Raji (cell line): ENCODE measurements around the gene RBP7.

Experiments
- POLR2A ChIP-seq: IDR thresholded peaks from 2 replicates; pipeline ENCODE4 v1.6.1; 2011; ENCODE audit warnings: low read depth, low read length, control low read depth; ENCODE audit not compliant: insufficient read depth

RBP7 gene

DNA sequence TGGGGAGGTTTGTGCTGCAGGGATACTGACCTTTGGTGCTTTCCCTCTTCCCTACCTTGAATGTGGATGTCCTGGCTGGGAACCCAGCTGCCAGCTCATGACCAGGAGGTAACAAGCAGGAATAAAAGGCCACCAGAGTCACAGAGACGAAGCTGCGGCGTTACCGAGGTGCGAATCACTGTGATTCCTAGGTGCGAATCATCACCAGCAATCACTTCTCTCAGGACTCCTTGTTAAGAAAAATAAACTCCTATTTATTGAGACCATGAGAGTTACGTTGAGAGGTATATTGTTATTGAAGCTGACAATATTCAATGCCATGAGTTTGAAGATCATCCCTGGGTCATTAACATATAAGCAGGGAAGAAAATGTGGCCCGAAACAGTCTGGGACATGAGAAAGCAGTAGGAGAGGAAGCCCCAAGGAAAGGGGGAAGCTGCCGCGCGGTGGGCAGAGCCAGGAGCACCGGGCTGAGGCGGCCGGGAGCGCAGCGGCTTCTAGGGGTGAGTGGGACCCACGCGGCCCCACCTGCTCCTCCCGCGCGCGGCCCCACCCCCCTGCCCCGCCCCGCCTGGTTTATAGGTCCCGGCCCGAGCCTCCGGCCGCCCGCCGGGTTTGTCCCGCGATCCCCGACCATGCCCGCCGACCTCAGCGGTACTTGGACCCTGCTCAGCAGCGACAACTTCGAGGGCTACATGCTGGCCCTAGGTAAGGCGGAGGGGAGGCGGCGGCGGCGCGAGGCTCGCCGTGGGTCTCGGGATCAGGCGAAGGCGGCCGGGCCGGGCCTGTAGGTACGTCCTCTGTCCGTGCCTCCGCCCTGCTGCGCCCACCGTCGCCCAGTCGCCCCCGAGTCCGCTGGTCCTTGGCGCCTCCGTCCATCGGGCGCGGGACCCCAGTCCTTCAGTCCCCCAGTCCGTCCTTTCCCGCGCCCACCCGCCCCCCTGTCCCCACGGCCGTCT lies at the start of gene RBP7:
RBP7 (plus strand) TSS at position 605 of the 959 bp plus-strand sequence; CDS start at position 636, 31 bp downstream.
- no peak for TF ChIP-seq POLR2A

DNA sequence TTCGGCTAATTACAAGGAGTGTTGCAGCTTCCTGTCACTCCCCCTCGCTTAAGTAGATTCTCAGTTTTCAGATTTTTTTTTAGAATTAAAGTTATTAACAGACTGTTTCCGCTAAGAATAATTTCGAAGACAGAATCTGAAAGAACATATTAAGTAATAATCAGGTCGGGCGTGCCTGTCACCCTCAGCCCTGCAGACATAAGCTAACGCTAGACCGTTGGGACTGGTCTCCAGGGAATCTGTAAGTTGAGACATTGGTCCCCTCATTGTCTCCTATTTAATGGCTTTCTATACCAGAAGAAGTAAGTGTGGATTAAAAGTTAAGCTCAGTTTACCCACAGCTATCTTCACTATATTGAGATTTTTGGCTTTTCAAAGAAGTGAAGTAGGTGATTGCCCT lies 39.3 kb upstream of the RBP7 start:
- TF ChIP-seq POLR2A: no peak

- TF ChIP-seq POLR2A: no peak
Measured at GRCh38 chr1:9960011-9960410, 37.0 kb upstream of the RBP7 start.

- TF ChIP-seq POLR2A: no peak
Measured at GRCh38 chr1:9960706-9961562, 36.1 kb upstream of the RBP7 start.

DNA sequence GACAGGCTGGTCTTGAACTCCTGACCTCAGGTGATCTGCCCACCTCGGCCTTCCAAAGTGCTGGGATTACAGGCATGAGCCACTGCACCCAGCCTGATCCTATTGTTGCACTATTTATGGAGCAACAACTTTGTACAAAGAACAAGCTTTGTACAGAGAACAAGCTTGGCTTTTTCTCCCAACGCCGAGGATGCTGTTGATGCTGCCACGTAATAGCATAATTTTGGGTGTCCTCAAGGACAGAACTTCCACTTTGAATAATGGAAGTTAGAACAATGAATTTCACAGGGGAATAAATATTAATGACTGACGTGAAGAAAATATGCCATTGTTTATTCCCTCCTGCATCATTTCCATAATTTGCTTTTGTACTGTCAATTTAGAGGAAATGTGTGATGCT lies 12.8 kb upstream of the RBP7 start:
- no peak for TF ChIP-seq POLR2A

GRCh38 chr1:9985001-9985400 lies 12.0 kb upstream of the RBP7 start:
- TF ChIP-seq POLR2A: no peak

- no peak for TF ChIP-seq POLR2A
Measured at GRCh38 chr1:9989773-9990172, 7.3 kb upstream of the RBP7 start.

- no peak for TF ChIP-seq POLR2A
Measured at GRCh38 chr1:9990944-9991343, 6.1 kb upstream of the RBP7 start.

DNA sequence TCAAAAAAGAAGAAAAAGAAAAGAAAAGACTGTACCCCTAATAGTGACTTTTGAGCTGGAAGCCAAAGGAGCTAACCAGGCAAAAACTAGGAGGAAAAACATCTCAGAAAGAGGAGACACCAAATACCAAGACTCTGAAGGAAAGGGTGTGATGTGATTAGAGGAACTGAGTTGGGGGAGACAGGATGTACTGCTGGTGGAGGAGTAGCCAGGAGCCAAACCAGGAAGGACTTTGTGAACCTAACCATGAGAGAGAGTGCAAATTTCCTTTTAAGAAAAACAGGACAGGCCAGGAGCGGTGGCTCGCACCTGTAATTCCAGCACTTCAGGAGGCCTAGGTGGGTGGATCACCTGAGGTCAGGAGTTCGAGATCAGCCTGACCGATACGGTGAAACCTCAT lies 4.1 kb upstream of the RBP7 start:
- no peak for TF ChIP-seq POLR2A

- no peak for TF ChIP-seq POLR2A
Measured at GRCh38 chr1:9993561-9994075, 3.4 kb upstream of the RBP7 start.

DNA sequence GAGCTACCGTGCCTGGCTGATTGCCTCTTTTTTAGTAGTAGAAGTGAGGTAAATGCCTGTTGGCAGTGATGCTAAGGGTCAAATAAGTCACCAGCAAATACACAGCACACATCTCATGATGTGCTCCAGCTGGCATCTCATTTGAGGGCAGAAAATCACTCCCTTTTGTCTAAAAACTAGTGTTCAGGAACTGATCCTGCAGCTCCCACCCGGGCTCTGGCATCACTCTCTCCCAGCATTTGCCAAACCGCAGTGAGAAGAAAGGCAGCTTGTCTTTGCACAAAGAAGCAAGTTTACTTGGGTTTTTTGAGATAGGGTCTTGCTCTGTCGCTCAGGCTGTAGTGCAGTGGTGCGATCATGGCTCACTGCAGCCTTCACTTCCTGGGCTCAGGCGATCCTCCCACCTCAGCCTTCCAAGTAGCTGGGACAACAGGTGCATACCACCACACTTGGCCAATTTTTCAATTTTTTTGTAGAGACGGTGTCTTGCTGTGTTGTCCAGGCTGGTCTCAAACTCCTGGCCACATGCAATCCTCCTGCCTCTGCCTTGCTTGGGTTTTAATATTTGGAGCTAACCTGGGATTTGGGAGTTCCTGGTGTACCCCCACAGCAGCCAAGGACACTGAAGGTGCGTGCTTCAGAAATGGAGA lies 4.1 kb downstream of the RBP7 start:
- TF ChIP-seq POLR2A: no peak

GRCh38 chr1:10007169-10007568 lies 10.1 kb downstream of the RBP7 start:
- no peak for TF ChIP-seq POLR2A

DNA sequence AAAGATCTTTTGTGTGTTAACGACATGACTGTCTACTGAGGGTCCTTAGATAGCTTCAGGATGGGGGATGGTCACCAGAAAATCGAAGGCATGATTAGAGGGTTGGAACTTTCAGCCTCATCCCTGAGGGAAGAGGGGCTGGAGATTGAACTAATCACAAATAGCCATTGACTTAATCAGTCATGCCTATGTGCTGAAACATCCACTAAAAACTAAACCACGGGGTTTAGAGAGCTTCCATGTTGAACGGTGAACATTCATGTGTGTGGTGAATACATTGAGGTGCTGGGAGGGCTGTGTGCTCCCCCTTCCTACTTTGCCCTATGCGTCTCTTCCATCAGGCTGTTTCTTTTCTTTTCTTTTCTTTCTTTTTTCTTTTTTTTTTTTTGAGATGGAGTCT lies 17.0 kb downstream of the RBP7 start:
- TF ChIP-seq POLR2A: no peak

GRCh38 chr1:10019561-10019960 lies 22.5 kb downstream of the RBP7 start:
- TF ChIP-seq POLR2A: no peak

GRCh38 chr1:10020086-10020485 lies 23.1 kb downstream of the RBP7 start:
- no peak for TF ChIP-seq POLR2A
